Measurements from ENCODE around the gene AGPAT3.

AGPAT3 gene

GRCh38 chr21:43942621-43943020 is 77.6 kb downstream of the AGPAT3 start:
- H3K18ac ChIP-seq (ENCODE audit: low read length): no peak overlapping the region
- no peak overlapping the region for H4K8ac ChIP-seq (ENCODE audit: low read depth, low read length)
- no peaks in the 10 kb centered on the region for H3K27me3 ChIP-seq (ENCODE audit: insufficient read depth, low read length, poor library complexity)
- H3K23ac ChIP-seq (ENCODE audit: low read length): no peak overlapping the region
- H3K79me1 ChIP-seq (ENCODE audit: low read length): no peaks in the 10 kb centered on the region
- H3K36me3 ChIP-seq (ENCODE audit: control insufficient read depth, insufficient read depth, low read length): no peaks in the 10 kb centered on the region
- H4K5ac ChIP-seq (ENCODE audit: low read length): no peak overlapping the region
- H3K4me3 ChIP-seq (ENCODE audit: low read length): no peak overlapping the region
- H2BK15ac ChIP-seq (replicated peaks; ENCODE audit: low read depth): no peak overlapping the region
- no peak overlapping the region for H3K4ac ChIP-seq (ENCODE audit: low read depth, low read length)
- no peak overlapping the region for H2BK5ac ChIP-seq (ENCODE audit: low read length)
- no peak overlapping the region for H3K9ac ChIP-seq (ENCODE audit: low read length)
- DNase-seq: no peak
- H3K27ac ChIP-seq (ENCODE audit: low read depth, low read length): no peak overlapping the region
- WGBS (ENCODE audit: extremely low coverage, insufficient coverage, low lambda C conversion rate): no CpG with 5 or more reads among the region's 13 CpGs
- no peak overlapping the region for H2AK5ac ChIP-seq (ENCODE audit: low read length)
- no peak overlapping the region for H2BK120ac ChIP-seq (ENCODE audit: low read depth, low read length)
- no peaks in the 10 kb centered on the region for H3K4me1 ChIP-seq (ENCODE audit: control insufficient read depth, low read depth, low read length)
- no peak overlapping the region for H3K4me2 ChIP-seq (ENCODE audit: low read length)
- H3K56ac ChIP-seq (ENCODE audit: low read length): no peak overlapping the region
- H3K79me2 ChIP-seq (ENCODE audit: control insufficient read depth, insufficient read depth, low read length): no peaks in the 10 kb centered on the region

GRCh38 chr21:43943512-43944077 is 78.6 kb downstream of the AGPAT3 start:
- H3K4me3 ChIP-seq (ENCODE audit: low read length): no peak overlapping the region
- no peak overlapping the region for H4K5ac ChIP-seq (ENCODE audit: low read length)
- no peak overlapping the region for H2BK15ac ChIP-seq (replicated peaks; ENCODE audit: low read depth)
- no peaks in the 10 kb centered on the region for H3K79me1 ChIP-seq (ENCODE audit: low read length)
- H3K56ac ChIP-seq (ENCODE audit: low read length): no peak overlapping the region
- H3K4me2 ChIP-seq (ENCODE audit: low read length): no peak overlapping the region
- H3K27me3 ChIP-seq (ENCODE audit: insufficient read depth, low read length, poor library complexity): no peaks in the 10 kb centered on the region
- H2AK5ac ChIP-seq (ENCODE audit: low read length): no peak overlapping the region
- H2BK120ac ChIP-seq (ENCODE audit: low read depth, low read length): no peak overlapping the region
- H3K9ac ChIP-seq (ENCODE audit: low read length): no peak overlapping the region
- WGBS (ENCODE audit: extremely low coverage, insufficient coverage, low lambda C conversion rate): no CpG with 5 or more reads among the region's 30 CpGs
- no peak for DNase-seq
- H3K18ac ChIP-seq (ENCODE audit: low read length): no peak overlapping the region
- H3K27ac ChIP-seq (ENCODE audit: low read depth, low read length): no peak overlapping the region
- no peaks in the 10 kb centered on the region for H3K4me1 ChIP-seq (ENCODE audit: control insufficient read depth, low read depth, low read length)
- no peak overlapping the region for H4K8ac ChIP-seq (ENCODE audit: low read depth, low read length)
- no peak overlapping the region for H3K4ac ChIP-seq (ENCODE audit: low read depth, low read length)
- H2BK5ac ChIP-seq (ENCODE audit: low read length): no peak overlapping the region
- no peaks in the 10 kb centered on the region for H3K79me2 ChIP-seq (ENCODE audit: control insufficient read depth, insufficient read depth, low read length)
- no peak overlapping the region for H3K23ac ChIP-seq (ENCODE audit: low read length)
- H3K36me3 ChIP-seq (ENCODE audit: control insufficient read depth, insufficient read depth, low read length): no peaks in the 10 kb centered on the region

GRCh38 chr21:43944078-43944633 is 79.1 kb downstream of the AGPAT3 start:
- Histone ChIP-seq H3K36me3 (ENCODE audit: control insufficient read depth, insufficient read depth, low read length) (no peaks in the 10 kb centered on the region), H2BK120ac (ENCODE audit: low read depth, low read length) (no peak overlapping the region), H3K79me2 (ENCODE audit: control insufficient read depth, insufficient read depth, low read length) (no peaks in the 10 kb centered on the region), H3K18ac (ENCODE audit: low read length) (no peak overlapping the region), H3K9ac (ENCODE audit: low read length) (no peak overlapping the region), H4K8ac (ENCODE audit: low read depth, low read length) (no peak overlapping the region), H3K4ac (ENCODE audit: low read depth, low read length) (no peak overlapping the region), H3K4me3 (ENCODE audit: low read length) (no peak overlapping the region), H2BK15ac (replicated peaks; ENCODE audit: low read depth) (no peak overlapping the region), H2AK5ac (ENCODE audit: low read length) (no peak overlapping the region), H3K23ac (ENCODE audit: low read length) (no peak overlapping the region), H3K4me1 (ENCODE audit: control insufficient read depth, low read depth, low read length) (no peaks in the 10 kb centered on the region), H3K27ac (ENCODE audit: low read depth, low read length) (no peak overlapping the region), H3K4me2 (ENCODE audit: low read length) (no peak overlapping the region), H3K56ac (ENCODE audit: low read length) (no peak overlapping the region), H2BK5ac (ENCODE audit: low read length) (no peak overlapping the region), H4K5ac (ENCODE audit: low read length) (no peak overlapping the region), H3K79me1 (ENCODE audit: low read length) (no peaks in the 10 kb centered on the region), H3K27me3 (ENCODE audit: insufficient read depth, low read length, poor library complexity) (no peaks in the 10 kb centered on the region)
- no CpG with 5 or more reads among the region's 20 CpGs for WGBS (ENCODE audit: extremely low coverage, insufficient coverage, low lambda C conversion rate)
- DNase-seq: no peak

- Histone ChIP-seq H3K79me1 (ENCODE audit: low read length) (no peaks in the 10 kb centered on the region), H4K5ac (ENCODE audit: low read length) (no peak overlapping the region), H3K79me2 (ENCODE audit: control insufficient read depth, insufficient read depth, low read length) (no peaks in the 10 kb centered on the region), H2BK120ac (ENCODE audit: low read depth, low read length) (no peak overlapping the region), H3K27me3 (ENCODE audit: insufficient read depth, low read length, poor library complexity) (no peaks in the 10 kb centered on the region), H2AK5ac (ENCODE audit: low read length) (no peak overlapping the region), H2BK5ac (ENCODE audit: low read length) (no peak overlapping the region), H3K27ac (ENCODE audit: low read depth, low read length) (no peak overlapping the region), H3K36me3 (ENCODE audit: control insufficient read depth, insufficient read depth, low read length) (no peaks in the 10 kb centered on the region), H3K56ac (ENCODE audit: low read length) (no peak overlapping the region), H3K4me3 (ENCODE audit: low read length) (no peak overlapping the region), H3K4me2 (ENCODE audit: low read length) (no peak overlapping the region), H3K23ac (ENCODE audit: low read length) (no peak overlapping the region), H3K4me1 (ENCODE audit: control insufficient read depth, low read depth, low read length) (no peaks in the 10 kb centered on the region), H2BK15ac (replicated peaks; ENCODE audit: low read depth) (no peak overlapping the region), H3K4ac (ENCODE audit: low read depth, low read length) (no peak overlapping the region), H4K8ac (ENCODE audit: low read depth, low read length) (no peak overlapping the region), H3K9ac (ENCODE audit: low read length) (no peak overlapping the region), H3K18ac (ENCODE audit: low read length) (no peak overlapping the region)
- WGBS (ENCODE audit: extremely low coverage, insufficient coverage, low lambda C conversion rate): no CpG with 5 or more reads among the region's 12 CpGs
- no peak for DNase-seq
Measured at GRCh38 chr21:43944757-43945156, 79.7 kb downstream of the AGPAT3 start.

- no peak for DNase-seq
Measured at GRCh38 chr21:43948740-43949498, 83.9 kb downstream of the AGPAT3 start.

More at GRCh38 chr21:43948740-43949498, 83.9 kb downstream of the AGPAT3 start:
- Histone ChIP-seq H2BK120ac (ENCODE audit: low read depth, low read length) (no peak overlapping the region), H3K4me3 (ENCODE audit: low read length) (no peak overlapping the region), H3K79me1 (ENCODE audit: low read length) (no peaks in the 10 kb centered on the region), H2AK5ac (ENCODE audit: low read length) (no peak overlapping the region), H3K27me3 (ENCODE audit: insufficient read depth, low read length, poor library complexity) (no peaks in the 10 kb centered on the region), H3K4ac (ENCODE audit: low read depth, low read length) (no peak overlapping the region), H4K5ac (ENCODE audit: low read length) (no peak overlapping the region), H3K79me2 (ENCODE audit: control insufficient read depth, insufficient read depth, low read length) (no peaks in the 10 kb centered on the region), H4K8ac (ENCODE audit: low read depth, low read length) (no peak overlapping the region), H3K9ac (ENCODE audit: low read length) (no peak overlapping the region), H2BK15ac (replicated peaks; ENCODE audit: low read depth) (no peak overlapping the region), H3K23ac (ENCODE audit: low read length) (no peak overlapping the region), H3K4me2 (ENCODE audit: low read length) (no peak overlapping the region), H3K56ac (ENCODE audit: low read length) (no peak overlapping the region), H3K27ac (ENCODE audit: low read depth, low read length) (no peak overlapping the region), H2BK5ac (ENCODE audit: low read length) (no peak overlapping the region), H3K4me1 (ENCODE audit: control insufficient read depth, low read depth, low read length) (no peaks in the 10 kb centered on the region), H3K18ac (ENCODE audit: low read length) (no peak overlapping the region), H3K36me3 (ENCODE audit: control insufficient read depth, insufficient read depth, low read length) (no peaks in the 10 kb centered on the region)
- no CpG with 5 or more reads among the region's 6 CpGs for WGBS (ENCODE audit: extremely low coverage, insufficient coverage, low lambda C conversion rate)

Measured in mesendoderm (in vitro differentiated cells).